ENCODE data around the gene USP34.

DNA sequence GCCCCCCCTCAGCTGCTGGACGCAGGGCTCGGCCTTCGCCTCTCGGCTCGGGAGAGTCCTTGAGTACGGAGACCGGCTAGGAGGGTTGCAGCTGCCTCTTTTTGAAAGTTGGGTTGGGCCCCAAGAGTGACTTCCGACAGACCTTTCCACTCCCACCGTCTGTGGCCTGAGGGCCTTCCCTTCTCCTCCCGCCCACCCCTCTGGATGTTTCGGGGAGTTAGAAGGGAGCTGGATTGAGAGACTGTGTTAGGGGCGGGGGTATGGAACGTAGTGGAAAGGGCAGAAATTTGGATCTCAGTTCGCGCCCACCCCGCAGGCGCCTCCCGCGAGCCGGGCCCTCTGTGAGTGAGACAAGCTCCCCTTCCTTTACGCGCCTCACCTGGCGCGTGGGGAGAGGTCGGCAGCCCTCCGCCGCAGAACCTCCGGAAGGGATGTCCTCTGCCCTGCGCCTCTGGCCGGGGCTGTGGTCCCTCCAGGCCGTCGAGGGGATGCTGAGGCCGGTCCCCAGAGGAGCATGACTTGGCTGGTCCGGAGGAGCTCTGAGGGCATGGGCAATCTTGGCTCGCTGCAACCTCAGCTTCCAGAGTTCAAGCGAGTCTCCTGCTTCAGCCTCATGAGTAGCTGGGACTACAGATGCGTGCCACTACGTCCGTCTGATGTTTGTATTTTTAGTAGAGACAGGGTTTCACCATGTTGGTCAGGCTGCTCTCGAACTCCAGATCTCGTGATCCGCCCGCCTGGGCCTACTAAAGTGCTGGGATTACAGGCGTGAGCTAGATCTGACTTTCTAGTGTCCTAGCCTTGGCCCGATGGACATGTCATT is 292.9 kb downstream of the USP34 start:
- TF ChIP-seq, protein P1, sequence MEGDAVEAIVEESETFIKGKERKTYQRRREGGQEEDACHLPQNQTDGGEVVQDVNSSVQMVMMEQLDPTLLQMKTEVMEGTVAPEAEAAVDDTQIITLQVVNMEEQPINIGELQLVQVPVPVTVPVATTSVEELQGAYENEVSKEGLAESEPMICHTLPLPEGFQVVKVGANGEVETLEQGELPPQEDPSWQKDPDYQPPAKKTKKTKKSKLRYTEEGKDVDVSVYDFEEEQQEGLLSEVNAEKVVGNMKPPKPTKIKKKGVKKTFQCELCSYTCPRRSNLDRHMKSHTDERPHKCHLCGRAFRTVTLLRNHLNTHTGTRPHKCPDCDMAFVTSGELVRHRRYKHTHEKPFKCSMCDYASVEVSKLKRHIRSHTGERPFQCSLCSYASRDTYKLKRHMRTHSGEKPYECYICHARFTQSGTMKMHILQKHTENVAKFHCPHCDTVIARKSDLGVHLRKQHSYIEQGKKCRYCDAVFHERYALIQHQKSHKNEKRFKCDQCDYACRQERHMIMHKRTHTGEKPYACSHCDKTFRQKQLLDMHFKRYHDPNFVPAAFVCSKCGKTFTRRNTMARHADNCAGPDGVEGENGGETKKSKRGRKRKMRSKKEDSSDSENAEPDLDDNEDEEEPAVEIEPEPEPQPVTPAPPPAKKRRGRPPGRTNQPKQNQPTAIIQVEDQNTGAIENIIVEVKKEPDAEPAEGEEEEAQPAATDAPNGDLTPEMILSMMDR (IDR thresholded peaks at IDR 0.05): no peak
- TF ChIP-seq POLR2AphosphoS5 (IDR thresholded peaks at IDR 0.05) (no peak), POLR2A (IDR thresholded peaks at IDR 0.05) (peak in 1 of 2 donors; percentile 3)

Measured in gastroesophageal sphincter (tissue), 3 donors.